ENCODE data around the gene AUP1.

AUP1 gene

GRCh38 chr2:74512744-74513604 is 16.5 kb downstream of the AUP1 start:
- no peak for DNase-seq

- no peak for DNase-seq
Measured at GRCh38 chr2:74511104-74511989, 18.2 kb downstream of the AUP1 start.

- no peak for DNase-seq
Measured at GRCh38 chr2:74510272-74510671, 19.2 kb downstream of the AUP1 start.

- DNase-seq: no peak
Measured at GRCh38 chr2:74507926-74508520, 21.5 kb downstream of the AUP1 start.

- DNase-seq: peak; percentile 98
Measured at GRCh38 chr2:74507145-74507925, 22.2 kb downstream of the AUP1 start, which contains the start of gene PCGF1. Gene PCGF1, minus strand, starts transcription at chr2:74507695. Its CDS starts 27 bp downstream, at chr2:74507668.

- DNase-seq: no peak
Measured at GRCh38 chr2:74505448-74506246, 23.9 kb downstream of the AUP1 start.

GRCh38 chr2:74504591-74504990 is 24.9 kb downstream of the AUP1 start:
- no peak for DNase-seq

- no peak for DNase-seq
Measured at GRCh38 chr2:74503506-74504475, 25.7 kb downstream of the AUP1 start.

GRCh38 chr2:74502720-74503505 is 26.6 kb downstream of the AUP1 start:
- peak; percentile 80 for DNase-seq

- DNase-seq: no peak
Measured at GRCh38 chr2:74502147-74502719, 27.3 kb downstream of the AUP1 start.

GRCh38 chr2:74501335-74502071 is 28.0 kb downstream of the AUP1 start:
- no peak for DNase-seq

- no peak for DNase-seq
Measured at GRCh38 chr2:74500578-74500946, 28.9 kb downstream of the AUP1 start.

GRCh38 chr2:74499940-74500577 is 29.4 kb downstream of the AUP1 start:
- no peak for DNase-seq

- DNase-seq: peak; percentile 46
Measured at GRCh38 chr2:74499267-74499939, 30.1 kb downstream of the AUP1 start, which contains the start of gene LBX2. Gene LBX2, minus strand, starts transcription at chr2:74499603. Its CDS starts 66 bp downstream, at chr2:74499537.

- DNase-seq: peak; percentile 67
Measured at GRCh38 chr2:74498500-74499266, 30.8 kb downstream of the AUP1 start.

- DNase-seq: no peak
Measured at GRCh38 chr2:74497777-74498499, 31.6 kb downstream of the AUP1 start.
